ACC112 (cell line): ENCODE data around the gene CAPZA2.

ENCODE experiments used
- H2AFZ ChIP-seq: fragments of 200-600 bp; sonication (generic); one replicate; pipeline ENCODE4 v1.6.0; 2017; ENCODE audit warnings: antibody characterized with exemption, low read length; ENCODE audit not compliant: unreplicated experiment
- H3K27ac ChIP-seq: fragments of 200-600 bp; sonication (generic); 2 replicates; pipeline ENCODE4 v1.5.1; 2014; ENCODE audit warnings: low read depth, mild to moderate bottlenecking, antibody characterized with exemption, low read length, moderate library complexity
- H3K27me3 ChIP-seq: fragments of 200-600 bp; sonication (generic); 2 replicates; pipeline ENCODE4 v1.6.1; 2014; ENCODE audit warnings: mild to moderate bottlenecking, antibody characterized with exemption, low read length, moderate library complexity, mixed read lengths; ENCODE audit not compliant: insufficient read depth
- H3K36me3 ChIP-seq: fragments of 200-600 bp; sonication (generic); 2 replicates; pipeline ENCODE4 v1.6.1; 2016; ENCODE audit warnings: mild to moderate bottlenecking, antibody characterized with exemption, low read length, moderate library complexity, mixed read lengths; ENCODE audit not compliant: insufficient read depth
- H3K4me1 ChIP-seq: fragments of 200-600 bp; sonication (generic); one replicate; pipeline ENCODE4 v1.6.1; 2016; ENCODE audit warnings: low read length, mixed read lengths; ENCODE audit not compliant: insufficient read depth, unreplicated experiment, control insufficient read depth
- H3K4me3 ChIP-seq: fragments of 200-600 bp; sonication (generic); 2 replicates; pipeline ENCODE4 v1.5.1; 2014; ENCODE audit warnings: mild to moderate bottlenecking, low read depth, low read length
- H3K79me2 ChIP-seq: fragments of 200-600 bp; sonication (generic); one replicate; pipeline ENCODE4 v1.6.0; 2016; ENCODE audit warnings: low read length; ENCODE audit not compliant: control insufficient read depth, unreplicated experiment, insufficient read depth

CAPZA2 gene

GRCh38 chr7:116834815-116835504 lies 27.4 kb upstream of the CAPZA2 start:
- no peak overlapping the region for H3K27ac ChIP-seq
- no peak overlapping the region for H2AFZ ChIP-seq
- H3K4me3 ChIP-seq = no peak overlapping the region
- no peaks in the 10 kb centered on the region for H3K36me3 ChIP-seq
- no peaks in the 10 kb centered on the region for H3K79me2 ChIP-seq
- no peaks in the 10 kb centered on the region for H3K27me3 ChIP-seq
- H3K4me1 ChIP-seq = peaks cover 8% of the 10 kb centered on the region

- no peaks in the 10 kb centered on the region for H3K36me3 ChIP-seq
- H3K27ac ChIP-seq = no peak overlapping the region
- peaks cover 8% of the 10 kb centered on the region for H3K4me1 ChIP-seq
- no peak overlapping the region for H3K4me3 ChIP-seq
- H3K79me2 ChIP-seq = no peaks in the 10 kb centered on the region
- no peaks in the 10 kb centered on the region for H3K27me3 ChIP-seq
- no peak overlapping the region for H2AFZ ChIP-seq
Measured at GRCh38 chr7:116836048-116836447, 26.3 kb upstream of the CAPZA2 start.

GRCh38 chr7:116836911-116837310 lies 25.5 kb upstream of the CAPZA2 start:
- Histone ChIP-seq H2AFZ (no peak overlapping the region), H3K27me3 (no peaks in the 10 kb centered on the region), H3K79me2 (no peaks in the 10 kb centered on the region), H3K27ac (no peak overlapping the region), H3K4me3 (no peak overlapping the region), H3K36me3 (no peaks in the 10 kb centered on the region), H3K4me1 (peaks cover 8% of the 10 kb centered on the region)

DNA sequence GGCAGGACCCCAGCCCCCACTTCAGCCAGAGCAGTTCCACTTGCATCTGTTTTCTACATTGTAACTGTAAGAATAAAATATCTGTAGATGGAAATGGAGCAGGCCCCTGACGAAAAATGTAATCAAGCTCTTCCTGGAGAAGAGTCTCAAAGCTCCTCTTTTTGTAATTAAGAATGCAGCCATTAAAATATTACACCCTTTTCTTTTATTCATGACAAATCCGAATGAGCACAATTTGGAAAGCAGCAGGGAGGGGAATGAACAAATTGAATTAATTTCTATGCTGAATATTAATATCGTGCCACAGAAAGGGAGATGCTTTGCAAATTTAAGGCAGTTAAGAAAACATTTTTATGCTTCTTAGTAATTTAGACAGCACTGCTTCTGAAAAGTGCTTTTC lies 24.8 kb upstream of the CAPZA2 start:
- no peaks in the 10 kb centered on the region for H3K36me3 ChIP-seq
- no peak overlapping the region for H2AFZ ChIP-seq
- peaks cover 8% of the 10 kb centered on the region for H3K4me1 ChIP-seq
- H3K4me3 ChIP-seq = no peak overlapping the region
- no peaks in the 10 kb centered on the region for H3K79me2 ChIP-seq
- H3K27me3 ChIP-seq = no peaks in the 10 kb centered on the region
- H3K27ac ChIP-seq = no peak overlapping the region

- H3K27ac ChIP-seq = no peak overlapping the region
- H3K4me3 ChIP-seq = no peak overlapping the region
- H3K27me3 ChIP-seq = no peaks in the 10 kb centered on the region
- H3K4me1 ChIP-seq = peaks cover 5% of the 10 kb centered on the region
- no peak overlapping the region for H2AFZ ChIP-seq
- H3K36me3 ChIP-seq = no peaks in the 10 kb centered on the region
- no peaks in the 10 kb centered on the region for H3K79me2 ChIP-seq
Measured at GRCh38 chr7:116840256-116840655, 22.1 kb upstream of the CAPZA2 start.

GRCh38 chr7:116842371-116842770 lies 20.0 kb upstream of the CAPZA2 start:
- Histone ChIP-seq H3K27me3 (no peaks in the 10 kb centered on the region), H3K79me2 (no peaks in the 10 kb centered on the region), H2AFZ (no peak overlapping the region), H3K4me3 (no peak overlapping the region), H3K4me1 (no peaks in the 10 kb centered on the region), H3K27ac (no peak overlapping the region), H3K36me3 (no peaks in the 10 kb centered on the region)

DNA sequence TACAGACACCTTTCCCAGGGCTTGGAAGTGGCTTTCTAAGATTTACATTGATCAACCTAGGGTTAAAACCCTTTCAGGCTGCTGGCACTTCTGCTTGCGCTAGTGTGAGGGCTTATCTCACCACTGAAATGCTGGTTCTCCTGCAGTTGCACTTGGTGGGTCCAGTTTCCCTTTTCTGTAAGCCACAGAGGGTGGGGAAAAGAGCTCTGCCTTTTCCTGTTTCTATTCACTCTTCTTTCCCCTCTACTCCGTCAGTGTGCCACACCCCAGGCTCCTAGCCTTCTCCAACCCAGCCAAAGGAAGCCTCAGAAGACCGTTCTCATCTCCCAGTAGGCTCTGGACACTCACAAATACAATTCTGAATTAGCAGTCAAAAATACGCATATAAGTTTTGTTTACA lies 19.0 kb upstream of the CAPZA2 start:
- Histone ChIP-seq H2AFZ (peak overlapping the region; percentile 24), H3K4me3 (no peak overlapping the region)

DNA sequence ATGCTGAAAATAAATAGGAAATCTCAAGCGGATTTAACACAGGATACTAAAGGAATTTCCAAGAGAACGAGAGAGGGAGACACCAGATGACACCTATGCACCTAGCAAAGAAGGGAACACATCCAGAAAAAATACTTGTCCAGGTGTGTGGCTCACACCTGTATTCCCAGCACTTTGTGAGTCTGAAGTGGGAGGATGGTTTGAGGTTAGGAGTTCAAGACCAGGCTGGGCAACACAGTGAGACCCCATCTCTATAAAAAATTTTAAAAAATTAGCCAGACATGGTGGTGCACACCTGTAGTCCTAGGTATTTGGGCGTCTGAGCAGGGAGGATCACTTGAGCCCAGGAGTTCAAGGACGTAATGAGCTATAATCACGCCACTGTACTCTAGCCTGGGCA lies 11.2 kb upstream of the CAPZA2 start:
- H3K36me3 ChIP-seq = no peaks in the 10 kb centered on the region
- no peaks in the 10 kb centered on the region for H3K79me2 ChIP-seq
- no peak overlapping the region for H3K27ac ChIP-seq
- peaks cover 8% of the 10 kb centered on the region for H3K4me1 ChIP-seq
- no peak overlapping the region for H3K4me3 ChIP-seq
- no peak overlapping the region for H2AFZ ChIP-seq
- H3K27me3 ChIP-seq = no peaks in the 10 kb centered on the region

More for the DNA sequence above, 19.0 kb upstream of the CAPZA2 start:
- H3K27me3 ChIP-seq = no peaks in the 10 kb centered on the region
- no peaks in the 10 kb centered on the region for H3K79me2 ChIP-seq
- H3K4me1 ChIP-seq = no peaks in the 10 kb centered on the region
- H3K27ac ChIP-seq = no peak overlapping the region
- H3K36me3 ChIP-seq = no peaks in the 10 kb centered on the region

- H3K4me1 ChIP-seq = peaks cover 8% of the 10 kb centered on the region
- H3K27ac ChIP-seq = no peak overlapping the region
- no peak overlapping the region for H3K4me3 ChIP-seq
- no peaks in the 10 kb centered on the region for H3K27me3 ChIP-seq
- H2AFZ ChIP-seq = no peak overlapping the region
- no peaks in the 10 kb centered on the region for H3K36me3 ChIP-seq
- H3K79me2 ChIP-seq = no peaks in the 10 kb centered on the region
Measured at GRCh38 chr7:116851671-116852070, 10.7 kb upstream of the CAPZA2 start.

DNA sequence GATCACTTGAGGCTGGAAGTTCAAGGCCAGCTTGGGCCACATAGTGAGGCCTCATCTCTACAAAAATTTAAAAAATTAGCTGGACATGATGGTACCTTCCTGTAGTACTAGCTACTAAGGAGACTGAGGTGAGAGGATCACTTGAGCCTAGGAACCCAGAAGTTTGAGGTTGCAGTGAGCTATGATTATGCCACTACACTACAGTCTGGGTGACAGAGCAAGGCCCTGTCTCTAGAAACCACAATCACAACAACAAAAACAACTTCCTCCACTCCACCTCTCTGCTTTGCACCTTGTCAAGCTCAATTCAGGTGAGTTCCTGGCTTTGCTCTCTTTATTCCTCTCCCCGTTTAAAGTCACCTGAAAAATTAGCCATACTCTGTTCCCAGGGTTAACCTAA lies 8.3 kb upstream of the CAPZA2 start:
- no peak overlapping the region for H3K4me3 ChIP-seq
- H3K36me3 ChIP-seq = no peaks in the 10 kb centered on the region
- no peak overlapping the region for H2AFZ ChIP-seq
- peaks cover 11% of the 10 kb centered on the region for H3K4me1 ChIP-seq
- no peak overlapping the region for H3K27ac ChIP-seq
- H3K27me3 ChIP-seq = no peaks in the 10 kb centered on the region
- no peaks in the 10 kb centered on the region for H3K79me2 ChIP-seq

GRCh38 chr7:116857052-116857451 lies 5.3 kb upstream of the CAPZA2 start:
- no peaks in the 10 kb centered on the region for H3K36me3 ChIP-seq
- H3K79me2 ChIP-seq = no peaks in the 10 kb centered on the region
- no peak overlapping the region for H3K27ac ChIP-seq
- H3K27me3 ChIP-seq = no peaks in the 10 kb centered on the region
- no peak overlapping the region for H3K4me3 ChIP-seq
- peaks cover 20% of the 10 kb centered on the region for H3K4me1 ChIP-seq
- no peak overlapping the region for H2AFZ ChIP-seq
